Neural progenitor cell (in vitro differentiated cells): ENCODE measurements around the gene HS2ST1. TPM values are rescaled to one million over a fixed set of nuclear protein-coding genes. Genes with fewer than 3 reads are reported as not detected.

Experiments used
- DNase-seq: peaks from one replicate; pipeline ENCODE4 v3.0.0-alpha.2; 2016; ENCODE audit warnings: low spot score
- H2AFZ ChIP-seq: fragments of 200-600 bp; sonication (generic); replicated peaks from 2 replicates; pipeline ENCODE4 v1.6.1; 2016; ENCODE audit warnings: antibody characterized with exemption
- H3F3A ChIP-seq: fragments of 200-600 bp; sonication (generic); 2 replicates; pipeline ENCODE4 v1.6.1; 2016; ENCODE audit warnings: antibody characterized with exemption, low read depth
- H3K27ac ChIP-seq: fragments of 200-600 bp; sonication (generic); 2 replicates; pipeline ENCODE4 v1.5.1; 2016; ENCODE audit warnings: mild to moderate bottlenecking
- H3K27me3 ChIP-seq: fragments of 200-600 bp; sonication (generic); 2 replicates; pipeline ENCODE4 v1.6.1; 2016; ENCODE audit warnings: mild to moderate bottlenecking, moderate library complexity
- H3K36me3 ChIP-seq: fragments of 200-600 bp; sonication (generic); 2 replicates; pipeline ENCODE4 v1.5.1; 2016
- H3K4me1 ChIP-seq: fragments of 200-600 bp; sonication (generic); 2 replicates; pipeline ENCODE4 v1.6.1; 2016; ENCODE audit warnings: mixed run types
- H3K4me2 ChIP-seq: fragments of 200-600 bp; sonication (generic); 2 replicates; pipeline ENCODE4 v1.6.1; 2016
- H3K4me3 ChIP-seq: fragments of 200-600 bp; sonication (generic); 2 replicates; pipeline ENCODE4 v1.5.1; 2016
- H3K79me2 ChIP-seq: fragments of 200-600 bp; sonication (generic); 2 replicates; pipeline ENCODE4 v1.6.1; 2016; ENCODE audit warnings: low read depth
- H3K9ac ChIP-seq: fragments of 200-600 bp; sonication (generic); 2 replicates; pipeline ENCODE4 v1.6.1; 2016
- H3K9me3 ChIP-seq: fragments of 200-600 bp; sonication (generic); 2 replicates; pipeline ENCODE4 v1.5.1; 2016; ENCODE audit warnings: low read depth
- H4K20me1 ChIP-seq: fragments of 200-600 bp; sonication (generic); 2 replicates; pipeline ENCODE4 v1.6.1; 2016; ENCODE audit warnings: low read depth
- H3K27ac Mint-ChIP-seq: 3 replicates; pipeline ENCODE4 v1.8.0; 2021; ENCODE audit warnings: mixed read lengths
- H3K27me3 Mint-ChIP-seq: 2 replicates; pipeline ENCODE4 v1.8.0; 2022; ENCODE audit warnings: low read depth, mild to moderate bottlenecking, inconsistent platforms, moderate library complexity, mixed read lengths; ENCODE audit not compliant: insufficient read depth
- H3K36me3 Mint-ChIP-seq: 3 replicates; pipeline ENCODE4 v1.8.0; 2021; ENCODE audit warnings: mixed read lengths
- H3K4me1 Mint-ChIP-seq: 3 replicates; pipeline ENCODE4 v1.8.0; 2021; ENCODE audit warnings: mixed read lengths
- H3K4me3 Mint-ChIP-seq: 3 replicates; pipeline ENCODE4 v1.8.0; 2021; ENCODE audit warnings: mild to moderate bottlenecking, moderate library complexity, mixed read lengths
- H3K9me3 Mint-ChIP-seq: 3 replicates; pipeline ENCODE4 v1.8.0; 2020; ENCODE audit warnings: mixed read lengths
- EZH2 ChIP-seq: fragments of 200-600 bp; sonication (generic); IDR thresholded peaks from 2 replicates; pipeline ENCODE4 v1.6.1; 2017; ENCODE audit warnings: antibody characterized with exemption, mild to moderate bottlenecking, moderate library complexity
- EZH2phosphoT487 ChIP-seq: fragments of 200-600 bp; sonication (generic); IDR thresholded peaks from 2 replicates; pipeline ENCODE4 v1.6.1; 2017; ENCODE audit warnings: antibody characterized with exemption
- total RNA-seq: library from RNA; depleted of rRNA; stranded (reverse); fragments of >200 nt; gene quantifications from 2 replicates; pipeline ENCODE4 v1.2.3, GENCODE V29; 2015; ENCODE audit warnings: low replicate concordance
- TF ChIP-seq, protein P1 (sequence below): fragments of 200-600 bp; sonication (generic); IDR thresholded peaks from 2 replicates; pipeline ENCODE4 v1.5.1; 2017; ENCODE audit warnings: antibody characterized with exemption, mild to moderate bottlenecking

The HS2ST1 gene
- total RNA-seq, 1 donor from 2014 or later: 33.2 TPM

DNA sequence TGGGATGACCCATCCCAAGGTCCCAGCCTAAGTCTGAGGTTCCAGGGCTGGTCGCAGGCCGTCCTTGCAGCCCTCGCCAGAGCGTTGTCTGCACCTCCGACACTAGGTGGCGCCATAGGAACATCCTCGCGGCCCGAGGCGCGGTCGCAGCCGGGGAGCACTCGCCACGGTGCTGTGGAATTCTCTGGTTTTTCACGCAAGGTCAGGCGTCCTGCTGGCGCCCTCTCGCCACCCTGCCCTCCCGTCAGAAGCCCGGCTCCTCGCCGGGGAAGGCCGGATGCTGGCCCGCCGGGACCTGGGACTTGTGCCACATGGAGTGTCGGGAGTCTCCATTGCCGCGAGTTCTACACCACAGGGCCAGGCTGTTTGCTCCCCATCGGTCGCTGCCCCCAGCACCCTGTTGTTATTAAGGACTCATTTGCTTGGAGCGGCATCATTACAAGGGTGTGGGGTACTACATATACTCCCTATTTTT is 217.4 kb downstream of the HS2ST1 start:
- Histone ChIP-seq H3K79me2 (no peaks in the 10 kb centered on the region), H3K27me3 (peaks cover 13% of the 10 kb centered on the region), H3K4me1 (no peaks in the 10 kb centered on the region), H3F3A (no peaks in the 10 kb centered on the region), H3K9ac (no peak overlapping the region), H3K4me3 (peak overlapping the region; percentile 37), H3K36me3 (no peaks in the 10 kb centered on the region), H3K4me2 (peak overlapping the region; percentile 74), H3K9me3 (no peaks in the 10 kb centered on the region), H2AFZ (peak overlapping the region; percentile 99), H4K20me1 (no peaks in the 10 kb centered on the region), H3K27ac (no peak overlapping the region)
- TF ChIP-seq, protein P1, sequence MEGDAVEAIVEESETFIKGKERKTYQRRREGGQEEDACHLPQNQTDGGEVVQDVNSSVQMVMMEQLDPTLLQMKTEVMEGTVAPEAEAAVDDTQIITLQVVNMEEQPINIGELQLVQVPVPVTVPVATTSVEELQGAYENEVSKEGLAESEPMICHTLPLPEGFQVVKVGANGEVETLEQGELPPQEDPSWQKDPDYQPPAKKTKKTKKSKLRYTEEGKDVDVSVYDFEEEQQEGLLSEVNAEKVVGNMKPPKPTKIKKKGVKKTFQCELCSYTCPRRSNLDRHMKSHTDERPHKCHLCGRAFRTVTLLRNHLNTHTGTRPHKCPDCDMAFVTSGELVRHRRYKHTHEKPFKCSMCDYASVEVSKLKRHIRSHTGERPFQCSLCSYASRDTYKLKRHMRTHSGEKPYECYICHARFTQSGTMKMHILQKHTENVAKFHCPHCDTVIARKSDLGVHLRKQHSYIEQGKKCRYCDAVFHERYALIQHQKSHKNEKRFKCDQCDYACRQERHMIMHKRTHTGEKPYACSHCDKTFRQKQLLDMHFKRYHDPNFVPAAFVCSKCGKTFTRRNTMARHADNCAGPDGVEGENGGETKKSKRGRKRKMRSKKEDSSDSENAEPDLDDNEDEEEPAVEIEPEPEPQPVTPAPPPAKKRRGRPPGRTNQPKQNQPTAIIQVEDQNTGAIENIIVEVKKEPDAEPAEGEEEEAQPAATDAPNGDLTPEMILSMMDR: peak; percentile 92
- TF ChIP-seq EZH2phosphoT487 (no peak), EZH2 (no peak)
- Mint-ChIP-seq H3K4me1 (peaks cover 17% of the 10 kb centered on the region), H3K27me3 (peaks cover 13% of the 10 kb centered on the region), H3K27ac (no peak overlapping the region), H3K36me3 (no peaks in the 10 kb centered on the region), H3K4me3 (peak overlapping the region; percentile 72), H3K9me3 (no peaks in the 10 kb centered on the region)
- peak; percentile 86 for DNase-seq

DNA sequence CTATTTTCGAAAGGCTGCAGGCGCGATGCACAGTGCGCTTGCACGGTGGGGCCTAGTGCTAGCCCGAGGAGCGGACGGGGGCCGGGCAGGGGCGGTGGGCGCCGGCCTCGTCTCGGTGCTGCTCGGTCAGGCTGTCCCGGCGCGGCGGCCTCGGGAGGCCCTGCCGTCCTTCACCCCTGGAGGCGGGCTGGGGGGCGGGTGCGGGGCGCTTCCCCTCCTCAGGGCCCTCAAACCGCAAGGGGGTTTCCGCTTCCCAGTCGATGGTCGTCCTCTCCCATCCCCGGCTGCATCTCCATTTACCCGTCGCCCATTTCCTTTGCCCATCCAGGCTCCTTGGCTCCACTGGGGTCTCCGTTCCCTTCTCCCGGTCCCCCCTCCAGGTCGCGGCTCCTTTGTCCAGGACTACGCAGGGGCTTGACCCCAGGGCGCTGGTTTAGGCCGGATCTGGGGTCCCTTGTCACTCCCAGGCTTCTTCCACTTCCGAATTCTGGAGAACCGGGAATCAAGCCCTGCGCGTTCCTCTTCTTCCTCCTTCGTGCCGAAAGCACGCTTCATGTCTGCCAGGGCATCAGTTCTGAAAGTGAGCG is 217.9 kb downstream of the HS2ST1 start:
- H3K4me3 ChIP-seq: peak overlapping the region; percentile 37
- peaks cover 15% of the 10 kb centered on the region for H3K27me3 Mint-ChIP-seq
- no peak overlapping the region for H3K4me3 Mint-ChIP-seq

GRCh38 chr1:87134061-87134460 is 219.6 kb downstream of the HS2ST1 start:
- no peak overlapping the region for H3K27ac Mint-ChIP-seq
- Histone ChIP-seq H3K9ac (no peak overlapping the region), H3K27ac (no peak overlapping the region), H3K4me2 (no peak overlapping the region), H3F3A (no peaks in the 10 kb centered on the region), H3K79me2 (no peaks in the 10 kb centered on the region), H3K4me1 (no peaks in the 10 kb centered on the region), H3K27me3 (peaks cover 13% of the 10 kb centered on the region), H3K4me3 (no peak overlapping the region), H2AFZ (no peak overlapping the region), H4K20me1 (no peaks in the 10 kb centered on the region), H3K9me3 (no peaks in the 10 kb centered on the region), H3K36me3 (no peaks in the 10 kb centered on the region)
- peaks cover 15% of the 10 kb centered on the region for H3K27me3 Mint-ChIP-seq
- DNase-seq: no peak
- H3K36me3 Mint-ChIP-seq: no peaks in the 10 kb centered on the region
- TF ChIP-seq, protein P1: no peak
- TF ChIP-seq EZH2 (no peak), EZH2phosphoT487 (no peak)
- no peaks in the 10 kb centered on the region for H3K9me3 Mint-ChIP-seq
- no peak overlapping the region for H3K4me3 Mint-ChIP-seq
- H3K4me1 Mint-ChIP-seq: peaks cover 17% of the 10 kb centered on the region

More for the DNA sequence above, 217.9 kb downstream of the HS2ST1 start:
- H3K4me1 Mint-ChIP-seq: peaks cover 17% of the 10 kb centered on the region
- H3K27ac ChIP-seq: no peak overlapping the region
- H3K4me1 ChIP-seq: no peaks in the 10 kb centered on the region
- no peaks in the 10 kb centered on the region for H3F3A ChIP-seq
- H3K9ac ChIP-seq: no peak overlapping the region
- H3K9me3 ChIP-seq: no peaks in the 10 kb centered on the region
- H3K4me2 ChIP-seq: peak overlapping the region; percentile 74
- H4K20me1 ChIP-seq: no peaks in the 10 kb centered on the region
- DNase-seq: no peak
- peaks cover 13% of the 10 kb centered on the region for H3K27me3 ChIP-seq
- H3K36me3 ChIP-seq: no peaks in the 10 kb centered on the region
- H3K36me3 Mint-ChIP-seq: no peaks in the 10 kb centered on the region
- no peak overlapping the region for H3K27ac Mint-ChIP-seq
- peak overlapping the region; percentile 99 for H2AFZ ChIP-seq
- no peaks in the 10 kb centered on the region for H3K9me3 Mint-ChIP-seq
- no peak for TF ChIP-seq EZH2phosphoT487
- TF ChIP-seq, protein P1: no peak
- TF ChIP-seq EZH2: no peak
- H3K79me2 ChIP-seq: no peaks in the 10 kb centered on the region
